SK-N-SH treated with all-trans-retinoic acid at 6 μM for 48 hours (cell line): ENCODE measurements around the gene FGF4.
A peak's percentile ranks its signal among the peaks of the same experiment; 100 is the strongest.

Experiments used
- ATAC-seq: fragments of 200-7000 bp; cut with Tn5 transposase; 3 replicates; pipeline ENCODE4 v1.9.1; 2020; ENCODE audit warnings: mild to moderate bottlenecking, moderate library complexity
- ARNTL ChIP-seq: fragments of 450-650 bp; formaldehyde crosslinking; IDR thresholded peaks from 2 replicates; pipeline ENCODE4 v1.5.0; 2020; ENCODE audit warnings: low read depth, mild to moderate bottlenecking, moderate library complexity, borderline replicate concordance
- BACH2 ChIP-seq: fragments of 250-450 bp; sonication (Bioruptor Pico); IDR thresholded peaks from 2 replicates; pipeline ENCODE4 v1.9.0; 2021; ENCODE audit warnings: mild to moderate bottlenecking, borderline replicate concordance
- CREB5 ChIP-seq: fragments of 250-450 bp; sonication (Bioruptor Pico); IDR thresholded peaks from 2 replicates; pipeline ENCODE4 v1.5.1; 2020; ENCODE audit warnings: low read depth, mild to moderate bottlenecking, moderate library complexity
- CSDC2 ChIP-seq: fragments of 250-450 bp; sonication (Bioruptor Pico); IDR thresholded peaks from 2 replicates; pipeline ENCODE4 v1.5.0; 2020; ENCODE audit warnings: mild to moderate bottlenecking, moderate library complexity
- ESRRG ChIP-seq: fragments of 250-450 bp; sonication (Bioruptor Pico); IDR thresholded peaks from 2 replicates; pipeline ENCODE4 v1.6.1; 2021; ENCODE audit warnings: mild to moderate bottlenecking
- GLIS3 ChIP-seq: fragments of 250-450 bp; sonication (Bioruptor Pico); IDR thresholded peaks from 2 replicates; pipeline ENCODE4 v1.5.0; 2020; ENCODE audit warnings: mild to moderate bottlenecking, moderate library complexity
- ISL1 ChIP-seq: fragments of 250-450 bp; sonication (Bioruptor Pico); IDR thresholded peaks from 2 replicates; pipeline ENCODE4 v2.1.2; 2022; ENCODE audit warnings: mild to moderate bottlenecking, moderate library complexity
- OSR1 ChIP-seq: fragments of 250-450 bp; sonication (Bioruptor Pico); IDR thresholded peaks from 2 replicates; pipeline ENCODE4 v1.8.0; 2022; ENCODE audit warnings: moderate library complexity, mild to moderate bottlenecking, inconsistent platforms
- PATZ1 ChIP-seq: fragments of 250-450 bp; sonication (Bioruptor Pico); IDR thresholded peaks from 2 replicates; pipeline ENCODE4 v1.8.0; 2020; ENCODE audit warnings: mild to moderate bottlenecking, moderate library complexity, borderline replicate concordance
- POU6F1 ChIP-seq: fragments of 250-450 bp; sonication (Bioruptor Pico); IDR thresholded peaks from 2 replicates; pipeline ENCODE4 v1.8.0; 2021; ENCODE audit warnings: low read depth, mild to moderate bottlenecking, moderate library complexity, borderline replicate concordance
- PPARA ChIP-seq: fragments of 250-450 bp; sonication (Bioruptor Pico); IDR thresholded peaks from 2 replicates; pipeline ENCODE4 v1.5.0; 2020; ENCODE audit warnings: mild to moderate bottlenecking, borderline replicate concordance
- RARB ChIP-seq: fragments of 250-450 bp; sonication (Bioruptor Pico); IDR thresholded peaks from 2 replicates; pipeline ENCODE4 v1.8.0; 2021; ENCODE audit warnings: mild to moderate bottlenecking, moderate library complexity
- SNAI2 ChIP-seq: fragments of 250-450 bp; sonication (Bioruptor Pico); IDR thresholded peaks from 2 replicates; pipeline ENCODE4 v1.5.0; 2020; ENCODE audit warnings: mild to moderate bottlenecking, moderate library complexity
- TCF4 ChIP-seq: fragments of 250-450 bp; sonication (Bioruptor Pico); IDR thresholded peaks from 2 replicates; pipeline ENCODE4 v1.8.0; 2021; ENCODE audit warnings: mild to moderate bottlenecking, moderate library complexity, borderline replicate concordance
- TOX ChIP-seq: fragments of 250-450 bp; sonication (Bioruptor Pico); IDR thresholded peaks from 2 replicates; pipeline ENCODE4 v1.8.0; 2021; ENCODE audit warnings: mild to moderate bottlenecking, moderate library complexity, borderline replicate concordance
- TSHZ2 ChIP-seq: fragments of 250-450 bp; sonication (Bioruptor Pico); IDR thresholded peaks from 2 replicates; pipeline ENCODE4 v1.5.0; 2020; ENCODE audit warnings: mild to moderate bottlenecking, moderate library complexity
- ZC3H10 ChIP-seq: fragments of 250-450 bp; sonication (Bioruptor Pico); IDR thresholded peaks from 2 replicates; pipeline ENCODE4 v1.5.1; 2021; ENCODE audit warnings: mild to moderate bottlenecking, moderate library complexity
- ZFP3 ChIP-seq: fragments of 250-450 bp; sonication (Bioruptor Pico); IDR thresholded peaks from 2 replicates; pipeline ENCODE4 v1.5.0; 2020; ENCODE audit warnings: mild to moderate bottlenecking, moderate library complexity
- ZFP30 ChIP-seq: fragments of 450-650 bp; formaldehyde crosslinking; IDR thresholded peaks from 2 replicates; pipeline ENCODE4 v1.5.0; 2022; ENCODE audit warnings: mild to moderate bottlenecking, moderate library complexity
- ZNF565 ChIP-seq: fragments of 450-650 bp; formaldehyde crosslinking; conservative IDR thresholded peaks from 2 replicates; pipeline ENCODE4 v1.5.0; 2020; ENCODE audit warnings: low read depth, mild to moderate bottlenecking, moderate library complexity
- ZNF70 ChIP-seq: fragments of 450-650 bp; formaldehyde crosslinking; IDR thresholded peaks from 2 replicates; pipeline ENCODE4 v1.5.0; 2020; ENCODE audit warnings: mild to moderate bottlenecking, moderate library complexity
- ZNF8 ChIP-seq: fragments of 450-650 bp; formaldehyde crosslinking; IDR thresholded peaks from 2 replicates; pipeline ENCODE4 v1.5.0; 2020; ENCODE audit warnings: mild to moderate bottlenecking, moderate library complexity

The FGF4 gene

GRCh38 chr11:69799097-69799496, 24.0 kb upstream of the FGF4 start:
- ATAC-seq: no peak
- TF ChIP-seq ISL1 (CRISPR knock-in tag): no peak
- no peak for TF ChIP-seq ZNF565 (CRISPR knock-in tag)
- no peak for TF ChIP-seq BACH2 (CRISPR knock-in tag)
- no peak for TF ChIP-seq ZFP3 (CRISPR knock-in tag)
- no peak for TF ChIP-seq ZFP30 (CRISPR knock-in tag)
- TF ChIP-seq ZNF70 (CRISPR knock-in tag): no peak
- no peak for TF ChIP-seq OSR1 (CRISPR knock-in tag)

- TF ChIP-seq POU6F1 (no peak), OSR1 (CRISPR knock-in tag) (no peak), ZNF8 (CRISPR knock-in tag) (no peak), GLIS3 (CRISPR knock-in tag) (no peak), RARB (no peak), ARNTL (CRISPR knock-in tag) (no peak), CSDC2 (no peak), PATZ1 (CRISPR knock-in tag) (no peak), ZFP30 (CRISPR knock-in tag) (no peak), CREB5 (no peak), SNAI2 (CRISPR knock-in tag) (no peak), ZNF565 (CRISPR knock-in tag) (no peak), TCF4 (CRISPR knock-in tag) (no peak), TSHZ2 (CRISPR knock-in tag) (no peak), PPARA (no peak), ZFP3 (CRISPR knock-in tag) (no peak), ISL1 (CRISPR knock-in tag) (no peak), ZC3H10 (CRISPR knock-in tag) (no peak), ESRRG (CRISPR knock-in tag) (no peak), ZNF70 (CRISPR knock-in tag) (no peak)
- ATAC-seq: no peak
Observed at GRCh38 chr11:69797737-69798528, 22.8 kb upstream of the FGF4 start.

GRCh38 chr11:69797156-69797555, 22.0 kb upstream of the FGF4 start:
- ATAC-seq: peak; percentile 38; the same call in 2 of the 3 replicates
- TF ChIP-seq ISL1 (CRISPR knock-in tag): no peak
- no peak for TF ChIP-seq ZFP30 (CRISPR knock-in tag)
- TF ChIP-seq ARNTL (CRISPR knock-in tag): no peak
- TF ChIP-seq TOX (CRISPR knock-in tag): no peak
- no peak for TF ChIP-seq CREB5
- no peak for TF ChIP-seq ESRRG (CRISPR knock-in tag)
- TF ChIP-seq PATZ1 (CRISPR knock-in tag): no peak
- TF ChIP-seq ZC3H10 (CRISPR knock-in tag): no peak
- TF ChIP-seq CSDC2: no peak
- no peak for TF ChIP-seq TSHZ2 (CRISPR knock-in tag)
- TF ChIP-seq OSR1 (CRISPR knock-in tag): no peak
